ENCODE measurements around the gene MFN2.

GRCh38 chr1:12010746-12011570 lies 30.7 kb downstream of the MFN2 start:
- no peak for TF ChIP-seq CTCF (IDR thresholded peaks at IDR 0.05)
- no peak for TF ChIP-seq EZH2 (IDR thresholded peaks at IDR 0.05)
